K562 treated with DMSO at 1 percent for 12 hours (cell line): ENCODE measurements around the gene RASGRP2. TPM values are rescaled to one million over a fixed set of nuclear protein-coding genes. Genes with fewer than 3 reads are reported as not detected.

ENCODE experiments used
- total RNA-seq: library from RNA; unstranded; fragments of 300-600 nt; gene quantifications from 2 replicates; pipeline ENCODE4 v1.2.3, GENCODE V29; 2022; ENCODE audit not compliant: insufficient read depth

The RASGRP2 gene
- 6.1 and 11.2 TPM in 2 replicates for total RNA-seq

DNA sequence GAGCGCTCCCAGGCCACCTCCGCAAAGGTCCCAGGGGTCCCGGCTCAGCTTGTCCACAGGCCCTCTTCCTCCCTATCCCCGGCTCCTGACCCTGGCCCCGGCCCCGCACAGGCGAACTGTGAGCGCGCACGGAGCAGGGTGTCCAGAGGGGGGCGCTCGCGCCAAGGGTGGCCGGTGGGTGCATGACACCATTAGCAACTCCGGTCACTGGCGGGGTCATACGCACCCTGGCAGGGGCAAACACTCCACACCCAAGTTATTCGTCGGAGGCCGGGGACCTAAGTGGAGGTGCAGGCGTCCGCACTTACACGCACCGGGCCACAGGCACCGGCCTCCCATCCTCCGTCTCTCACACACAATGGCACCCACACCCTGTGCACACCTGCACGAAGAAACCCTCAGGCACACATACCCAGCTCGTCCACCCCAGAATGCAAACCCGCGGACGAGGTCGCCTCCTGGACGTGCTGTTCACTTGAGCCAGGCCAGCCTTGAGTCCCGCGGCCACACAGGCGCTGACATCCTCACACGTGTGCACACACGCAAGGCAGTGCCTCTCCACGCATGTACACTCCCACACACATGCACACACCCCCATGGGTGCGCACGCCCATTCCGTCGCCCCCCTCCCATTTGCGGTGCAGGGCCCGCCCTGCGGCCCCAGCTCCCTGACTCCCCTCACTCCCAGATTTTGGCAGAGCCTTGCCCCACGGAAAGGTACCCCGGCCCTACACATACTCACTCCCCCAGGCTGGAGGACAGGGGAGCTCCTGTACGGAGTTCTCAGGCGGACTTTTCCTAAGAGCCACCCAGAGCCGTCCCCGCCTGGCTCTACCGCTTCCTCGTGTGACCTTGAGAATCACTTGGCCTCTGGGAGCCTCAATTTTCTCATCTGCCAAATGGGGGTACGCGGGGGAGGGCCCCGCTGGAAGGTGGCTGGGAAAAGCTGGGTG, at the start of gene RASGRP2:
RASGRP2 (minus strand) TSS at position 552 of the 953 bp plus-strand sequence. CDS start 1,276 bp downstream, outside the sequence.

DNA sequence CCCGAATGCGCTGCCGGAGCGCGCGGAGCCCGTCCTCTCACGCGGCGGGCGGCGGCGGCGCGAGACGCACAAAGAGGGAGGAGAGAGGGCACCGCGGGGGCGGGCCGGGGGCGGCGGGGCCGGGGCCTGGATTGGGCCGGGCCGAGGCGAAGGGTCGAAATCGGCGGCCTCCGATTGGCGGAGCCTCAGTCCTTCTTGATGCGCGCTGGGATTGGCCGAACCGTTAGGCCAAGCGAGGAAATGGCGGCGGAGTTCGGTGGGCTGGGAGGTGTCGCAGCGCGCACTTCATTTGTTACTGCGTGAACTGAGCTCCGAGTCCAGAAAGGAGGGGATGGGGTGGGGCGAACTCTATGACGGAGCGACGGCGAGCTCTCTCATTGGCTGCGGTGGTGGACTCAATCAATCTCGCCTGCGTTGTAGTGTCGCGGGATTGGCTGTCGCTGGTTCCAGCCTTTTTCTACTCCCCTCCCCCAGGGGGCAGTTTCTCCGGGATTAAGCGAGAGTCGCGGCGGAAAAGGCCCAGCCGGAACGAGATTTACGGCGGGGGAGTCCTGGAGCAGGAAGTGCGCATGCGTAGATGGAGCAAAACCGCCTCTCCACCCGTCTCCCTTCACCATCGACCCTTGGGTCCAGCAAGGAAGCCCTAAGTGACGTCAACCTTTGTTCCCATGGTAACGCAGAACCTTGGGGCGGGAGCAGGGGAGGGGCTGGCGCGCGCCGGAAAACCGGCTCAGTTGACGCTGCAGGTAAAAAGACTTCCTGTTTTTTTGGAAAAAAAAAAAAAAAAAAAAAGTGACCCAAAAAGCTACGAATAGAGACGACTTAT, 34.7 kb upstream of the RASGRP2 start, which contains the start of gene SF1:
SF1 (minus strand) TSS at position 70 of the 826 bp plus-strand sequence. CDS start 150 bp downstream, outside the sequence.

DNA sequence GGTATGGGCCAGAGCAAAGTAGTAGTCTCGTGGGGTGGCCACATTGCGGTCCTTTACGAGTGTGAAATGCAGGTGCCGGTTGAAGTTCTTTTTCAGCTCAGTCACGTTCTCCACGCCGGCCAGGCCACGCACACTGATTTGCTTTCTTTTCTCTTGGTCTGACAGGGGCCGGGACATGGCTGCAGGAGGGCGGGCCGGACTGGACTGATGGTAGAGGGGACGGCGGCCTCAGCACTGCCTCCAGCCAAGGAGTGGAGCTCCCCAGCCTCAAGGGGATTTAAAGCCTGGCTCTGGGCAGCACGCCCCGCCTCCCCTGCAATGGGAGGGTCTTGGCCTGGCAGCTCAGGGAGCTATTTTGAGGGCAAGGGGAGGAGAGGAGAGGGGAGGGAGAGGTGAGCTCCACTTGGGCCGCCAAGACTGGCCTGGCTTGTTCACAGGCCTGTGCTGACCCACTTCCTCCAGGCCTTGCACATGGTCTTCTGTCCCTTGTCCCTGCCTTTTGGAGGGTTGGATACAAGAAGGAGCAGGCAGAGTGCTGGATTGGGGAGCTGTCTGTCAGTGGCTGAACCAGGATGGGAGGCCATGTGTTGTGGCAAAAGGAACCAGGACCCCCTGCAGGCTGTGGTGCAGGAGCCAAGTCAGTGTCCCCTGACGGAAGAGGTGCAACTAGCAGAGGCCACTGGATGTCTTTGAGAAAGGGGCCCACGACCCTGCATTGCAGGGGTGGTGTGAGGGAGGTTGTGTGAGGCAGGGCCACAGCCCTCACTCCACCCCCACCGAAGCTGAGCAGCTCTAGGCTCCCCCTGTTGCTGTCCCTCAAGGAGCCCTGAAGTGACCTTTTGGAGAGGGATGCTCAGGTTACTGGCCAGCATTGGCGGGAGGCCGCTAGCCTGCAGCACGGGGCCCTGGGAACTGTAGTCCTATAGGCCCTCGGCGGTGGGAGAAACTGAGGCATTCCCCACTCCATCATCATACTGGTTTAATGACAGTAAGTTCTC, 16.1 kb upstream of the RASGRP2 start, which contains the start of gene PYGM:
PYGM (minus strand) TSS at position 253 of the 998 bp plus-strand sequence; CDS start at position 177, 76 bp downstream.

DNA sequence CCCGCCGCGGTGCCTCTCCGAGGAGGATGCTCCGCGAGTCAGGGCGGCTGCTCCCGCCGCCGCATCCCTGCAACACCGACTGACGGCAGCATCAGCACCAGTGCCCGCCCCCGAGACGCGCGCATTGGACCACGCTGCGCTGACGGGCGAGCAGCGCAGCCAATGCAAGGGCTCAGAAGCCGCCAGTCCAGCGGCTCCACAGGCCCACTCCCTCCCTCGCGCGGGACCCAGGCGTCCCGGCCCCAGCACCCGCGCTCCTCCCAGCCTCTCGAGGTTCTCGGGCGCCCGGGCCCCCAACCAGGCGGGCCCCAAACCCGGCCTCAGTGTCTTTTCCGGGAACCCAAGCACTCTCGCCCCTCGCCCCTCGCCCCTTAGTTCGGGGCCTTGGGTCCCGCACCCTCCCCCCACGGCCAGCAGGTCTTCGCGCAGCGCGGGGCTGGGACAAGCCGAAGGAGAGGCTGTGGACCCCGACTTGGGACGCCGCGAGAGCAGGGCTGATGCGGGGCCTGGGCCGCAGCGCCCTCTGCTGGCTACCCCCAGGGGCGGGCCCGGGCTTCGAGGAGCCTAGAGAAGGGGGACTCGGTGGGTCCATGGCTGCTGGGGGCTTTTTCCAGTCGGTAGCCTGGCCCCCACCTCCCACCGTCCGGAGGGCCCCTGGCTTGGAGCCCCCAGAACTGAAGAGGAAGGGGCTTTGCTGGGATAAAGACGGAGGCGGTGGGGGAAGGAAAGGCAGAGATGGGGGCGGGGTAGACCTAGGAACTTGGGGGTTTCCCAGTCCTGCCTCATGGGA, 20.6 kb downstream of the RASGRP2 start, which contains the start of gene NRXN2:
NRXN2 (minus strand) TSS at position 81 of the 790 bp plus-strand sequence. CDS start 9,498 bp downstream, outside the sequence.

Other genes with a start within 250 kb of the RASGRP2 start
- gene SLC22A11, start 188.2 kb downstream of the RASGRP2 start, total RNA-seq: not detected in 2 replicates
- gene SLC22A12, start 152.9 kb downstream of the RASGRP2 start, total RNA-seq: not detected in 2 replicates
- gene NRXN2, start 20.9 kb downstream of the RASGRP2 start, total RNA-seq: 0.19 TPM in 1 of 2 replicates, not detected in the other
- 2.9 TPM in 2 replicates for gene PYGM, start 15.8 kb upstream of the RASGRP2 start, total RNA-seq
- gene SF1, start 34.4 kb upstream of the RASGRP2 start, total RNA-seq: 54.3 and 129 TPM in 2 replicates
- gene MAP4K2, start 59.1 kb upstream of the RASGRP2 start, total RNA-seq: 11.4 and 16.8 TPM in 2 replicates
- 25.2 and 52.6 TPM in 2 replicates for gene MEN1, start 66.4 kb upstream of the RASGRP2 start, total RNA-seq
- gene CDC42BPG, start 100.5 kb upstream of the RASGRP2 start, total RNA-seq: 9.7 and 10.2 TPM in 2 replicates
- gene EHD1, start 134.5 kb upstream of the RASGRP2 start, total RNA-seq: 40.6 and 54.9 TPM in 2 replicates
- gene ATG2A, start 173.1 kb upstream of the RASGRP2 start, total RNA-seq: 39.0 and 52.7 TPM in 2 replicates
- gene PPP2R5B, start 180.5 kb upstream of the RASGRP2 start, total RNA-seq: 8.6 and 17.6 TPM in 2 replicates
- not detected in 2 replicates for gene GPHA2, start 191.8 kb upstream of the RASGRP2 start, total RNA-seq
- gene MAJIN, start 228.0 kb upstream of the RASGRP2 start, total RNA-seq: not detected in 2 replicates